Fibroblast of lung (primary cell): Measurements from ENCODE around the gene KLHL29. TPM values are rescaled to one million over a fixed set of nuclear protein-coding genes. Genes with fewer than 3 reads are reported as not detected.

Experiments used
- DNase-seq, 2 donors: peaks; one replicate each; pipeline versions ENCODE4 v3.0.0 to v3.0.0-alpha.2; 2010; ENCODE audit warnings: low read depth in 2 of 2
- H2AFZ ChIP-seq: 2 replicates; pipeline ENCODE4 v1.5.1; 2012; ENCODE audit warnings: low read length, control low read depth, inconsistent platforms
- H3K27ac ChIP-seq: 2 replicates; pipeline ENCODE4 v1.5.1; 2011; ENCODE audit warnings: low read length, control low read depth; ENCODE audit not compliant: insufficient read depth
- H3K27me3 ChIP-seq: 2 replicates; pipeline ENCODE4 v1.5.1; 2011; ENCODE audit warnings: mild to moderate bottlenecking, low read length; ENCODE audit not compliant: control insufficient read depth, insufficient read depth
- H3K36me3 ChIP-seq: 2 replicates; pipeline ENCODE4 v1.5.1; 2011; ENCODE audit warnings: low read length; ENCODE audit not compliant: control insufficient read depth, insufficient read depth
- H3K4me1 ChIP-seq: 2 replicates; pipeline ENCODE4 v1.5.1; 2011; ENCODE audit warnings: low read length; ENCODE audit not compliant: control insufficient read depth, insufficient read depth; ENCODE audit errors: extremely low read depth
- H3K4me2 ChIP-seq: 2 replicates; pipeline ENCODE4 v1.5.1; 2011; ENCODE audit warnings: low read length, control low read depth; ENCODE audit not compliant: insufficient read depth; ENCODE audit errors: extremely low read depth
- H3K4me3 ChIP-seq, 4 experiments: fragments of 200-600 bp in 1 of 4; sonication (generic) in 1 of 4; replicated peaks in 1 of 4; 2 replicates each; pipeline ENCODE4 v1.5.1; 2011 to 2016; ENCODE audit warnings: low read length in 4 of 4, low read depth in 3 of 4, mild to moderate bottlenecking in 3 of 4, control low read depth in 2 of 4, inconsistent platforms in 1 of 4, mixed read lengths in 1 of 4; ENCODE audit not compliant: insufficient read depth in 1 of 4; ENCODE audit errors: control extremely low read depth in 1 of 4
- H3K79me2 ChIP-seq: 2 replicates; pipeline ENCODE4 v1.5.1; 2012; ENCODE audit warnings: mild to moderate bottlenecking, low read length, inconsistent platforms; ENCODE audit not compliant: control insufficient read depth, insufficient read depth
- H3K9ac ChIP-seq: 2 replicates; pipeline ENCODE4 v1.5.1; 2011; ENCODE audit warnings: mild to moderate bottlenecking, low read length, control low read depth; ENCODE audit not compliant: insufficient read depth
- H3K9me3 ChIP-seq: 2 replicates; pipeline ENCODE4 v1.5.1; 2012; ENCODE audit warnings: low read depth, low read length; ENCODE audit not compliant: control insufficient read depth, insufficient read depth
- H4K20me1 ChIP-seq: 2 replicates; pipeline ENCODE4 v1.5.1; 2011; ENCODE audit warnings: low read length; ENCODE audit not compliant: control insufficient read depth, insufficient read depth; ENCODE audit errors: extremely low read depth
- CTCF ChIP-seq, 2 donors: IDR thresholded peaks in 1 of 2; conservative IDR thresholded peaks in 1 of 2; 1 replicate in 1 of 2; 2 replicates in 1 of 2; pipeline ENCODE4 v1.5.1; 2011 to 2012; ENCODE audit warnings: low read length in 2 of 2, control low read depth in 1 of 2, inconsistent platforms in 1 of 2, low read depth in 1 of 2, mild to moderate bottlenecking in 1 of 2
- EZH2 ChIP-seq: IDR thresholded peaks from 2 replicates; pipeline ENCODE4 v1.5.1; 2012; ENCODE audit warnings: low read length, control low read depth, mild to moderate bottlenecking; ENCODE audit errors: missing control alignments
- polyA plus RNA-seq, 2 donors: library from polyadenylated mRNA; depleted of rRNA in 1 of 2; stranded (reverse) in 1 of 2; unstranded in 1 of 2; fragments of >200 nt; gene quantifications; 2 replicates each; pipeline ENCODE4 v1.2.1, GENCODE V29; 2011 to 2012; ENCODE audit warnings: missing spikeins in 1 of 2
- total RNA-seq: library from RNA; depleted of rRNA; stranded (reverse); fragments of >200 nt; gene quantifications from 2 replicates; pipeline ENCODE4 v1.2.1, GENCODE V29; 2014

Gene KLHL29
- total and polyA plus RNA-seq, 2 donors (not counting 1 experiment from before 2014, with no cell fraction given), result 7.1 to 7.9 TPM

GRCh38 chr2:23703583-23704385, 318.8 kb downstream of the KLHL29 start:
- DNase-seq, result peak in 1 of 2 donors; percentile 9

GRCh38 chr2:23705771-23706612, 321.0 kb downstream of the KLHL29 start:
- Histone ChIP-seq H4K20me1 (no peaks in the 10 kb centered on the region), H3K27me3 (no peaks in the 10 kb centered on the region), H3K4me2 (no peak overlapping the region), H3K79me2 (no peaks in the 10 kb centered on the region), H3K9ac (no peak overlapping the region), H3K4me3 (no peak overlapping the region), H3K4me1 (no peaks in the 10 kb centered on the region), H3K36me3 (peaks cover 10% of the 10 kb centered on the region), H3K9me3 (no peaks in the 10 kb centered on the region), H3K27ac (no peak overlapping the region), H2AFZ (no peak overlapping the region)
- no peak for DNase-seq
- TF ChIP-seq CTCF (conservative IDR thresholded peaks at IDR 0.05 in 1 of 2, IDR thresholded peaks at IDR 0.05 in 1 of 2; ENCODE audit: low read depth in 1 of 2, low read length in 2 of 2), result no peak
- no peak for TF ChIP-seq EZH2

More at GRCh38 chr2:23703583-23704385, 318.8 kb downstream of the KLHL29 start:
- Histone ChIP-seq H3K27ac (no peak overlapping the region), H3K9ac (no peak overlapping the region), H3K9me3 (no peaks in the 10 kb centered on the region), H3K79me2 (no peaks in the 10 kb centered on the region), H3K4me3 (no peak overlapping the region), H2AFZ (no peak overlapping the region), H4K20me1 (no peaks in the 10 kb centered on the region), H3K36me3 (peaks cover 10% of the 10 kb centered on the region), H3K4me1 (peaks cover 6% of the 10 kb centered on the region), H3K4me2 (no peak overlapping the region), H3K27me3 (no peaks in the 10 kb centered on the region)
- TF ChIP-seq CTCF (conservative IDR thresholded peaks at IDR 0.05 in 1 of 2, IDR thresholded peaks at IDR 0.05 in 1 of 2; ENCODE audit: low read depth in 1 of 2, low read length in 2 of 2), result no peak
- no peak for TF ChIP-seq EZH2

- Histone ChIP-seq H3K9me3 (no peaks in the 10 kb centered on the region), H3K27me3 (no peaks in the 10 kb centered on the region), H3K79me2 (no peaks in the 10 kb centered on the region), H4K20me1 (no peaks in the 10 kb centered on the region), H3K4me2 (peak overlapping the region; percentile 54), H3K4me3 (no peak overlapping the region), H2AFZ (no peak overlapping the region), H3K27ac (no peak overlapping the region), H3K36me3 (peaks cover 10% of the 10 kb centered on the region), H3K4me1 (no peaks in the 10 kb centered on the region), H3K9ac (no peak overlapping the region)
- TF ChIP-seq CTCF (conservative IDR thresholded peaks at IDR 0.05 in 1 of 2, IDR thresholded peaks at IDR 0.05 in 1 of 2; ENCODE audit: low read depth in 1 of 2, low read length in 2 of 2) (no peak), EZH2 (no peak)
- no peak for DNase-seq
Observed at GRCh38 chr2:23706613-23707078, 321.7 kb downstream of the KLHL29 start.
